ACC112 (cell line): ENCODE results near the gene FOXA2.

ENCODE experiments used
- H2AFZ ChIP-seq: fragments of 200-600 bp; sonication (generic); one replicate; pipeline ENCODE4 v1.6.0; 2017; ENCODE audit warnings: antibody characterized with exemption, low read length; ENCODE audit not compliant: unreplicated experiment
- H3K27ac ChIP-seq: fragments of 200-600 bp; sonication (generic); 2 replicates; pipeline ENCODE4 v1.5.1; 2014; ENCODE audit warnings: low read depth, mild to moderate bottlenecking, antibody characterized with exemption, low read length, moderate library complexity
- H3K27me3 ChIP-seq: fragments of 200-600 bp; sonication (generic); 2 replicates; pipeline ENCODE4 v1.6.1; 2014; ENCODE audit warnings: mild to moderate bottlenecking, antibody characterized with exemption, low read length, moderate library complexity, mixed read lengths; ENCODE audit not compliant: insufficient read depth
- H3K36me3 ChIP-seq: fragments of 200-600 bp; sonication (generic); 2 replicates; pipeline ENCODE4 v1.6.1; 2016; ENCODE audit warnings: mild to moderate bottlenecking, antibody characterized with exemption, low read length, moderate library complexity, mixed read lengths; ENCODE audit not compliant: insufficient read depth
- H3K4me1 ChIP-seq: fragments of 200-600 bp; sonication (generic); one replicate; pipeline ENCODE4 v1.6.1; 2016; ENCODE audit warnings: low read length, mixed read lengths; ENCODE audit not compliant: insufficient read depth, unreplicated experiment, control insufficient read depth
- H3K4me3 ChIP-seq: fragments of 200-600 bp; sonication (generic); 2 replicates; pipeline ENCODE4 v1.5.1; 2014; ENCODE audit warnings: mild to moderate bottlenecking, low read depth, low read length
- H3K79me2 ChIP-seq: fragments of 200-600 bp; sonication (generic); one replicate; pipeline ENCODE4 v1.6.0; 2016; ENCODE audit warnings: low read length; ENCODE audit not compliant: control insufficient read depth, unreplicated experiment, insufficient read depth

Gene FOXA2

GRCh38 chr20:22536141-22536828, 48.1 kb downstream of the FOXA2 start:
- no peaks in the 10 kb centered on the region for H3K27me3 ChIP-seq
- no peaks in the 10 kb centered on the region for H3K36me3 ChIP-seq
- no peak overlapping the region for H3K27ac ChIP-seq
- no peak overlapping the region for H2AFZ ChIP-seq
- no peaks in the 10 kb centered on the region for H3K4me1 ChIP-seq
- no peak overlapping the region for H3K4me3 ChIP-seq
- H3K79me2 ChIP-seq: no peaks in the 10 kb centered on the region

- H3K36me3 ChIP-seq: no peaks in the 10 kb centered on the region
- H2AFZ ChIP-seq: no peak overlapping the region
- no peaks in the 10 kb centered on the region for H3K27me3 ChIP-seq
- H3K27ac ChIP-seq: no peak overlapping the region
- no peaks in the 10 kb centered on the region for H3K79me2 ChIP-seq
- no peaks in the 10 kb centered on the region for H3K4me1 ChIP-seq
- no peak overlapping the region for H3K4me3 ChIP-seq
Observed at GRCh38 chr20:22535483-22535882, 48.9 kb downstream of the FOXA2 start.

GRCh38 chr20:22533823-22534751, 50.3 kb downstream of the FOXA2 start:
- no peak overlapping the region for H2AFZ ChIP-seq
- no peaks in the 10 kb centered on the region for H3K36me3 ChIP-seq
- H3K79me2 ChIP-seq: no peaks in the 10 kb centered on the region
- no peak overlapping the region for H3K4me3 ChIP-seq
- H3K4me1 ChIP-seq: no peaks in the 10 kb centered on the region
- H3K27ac ChIP-seq: no peak overlapping the region
- no peaks in the 10 kb centered on the region for H3K27me3 ChIP-seq

- Histone ChIP-seq H3K36me3 (no peaks in the 10 kb centered on the region), H3K4me1 (no peaks in the 10 kb centered on the region), H3K79me2 (no peaks in the 10 kb centered on the region), H3K27ac (no peak overlapping the region), H3K27me3 (no peaks in the 10 kb centered on the region), H2AFZ (no peak overlapping the region), H3K4me3 (no peak overlapping the region)
Observed at GRCh38 chr20:22532598-22532997, 51.8 kb downstream of the FOXA2 start.

GRCh38 chr20:22531756-22532155, 52.6 kb downstream of the FOXA2 start:
- Histone ChIP-seq H3K4me1 (no peaks in the 10 kb centered on the region), H3K27me3 (no peaks in the 10 kb centered on the region), H3K27ac (no peak overlapping the region), H2AFZ (no peak overlapping the region), H3K79me2 (no peaks in the 10 kb centered on the region), H3K36me3 (no peaks in the 10 kb centered on the region), H3K4me3 (no peak overlapping the region)

GRCh38 chr20:22531056-22531615, 53.2 kb downstream of the FOXA2 start:
- no peaks in the 10 kb centered on the region for H3K27me3 ChIP-seq
- no peak overlapping the region for H3K4me3 ChIP-seq
- H3K79me2 ChIP-seq: no peaks in the 10 kb centered on the region
- H2AFZ ChIP-seq: no peak overlapping the region
- H3K36me3 ChIP-seq: no peaks in the 10 kb centered on the region
- no peaks in the 10 kb centered on the region for H3K4me1 ChIP-seq
- H3K27ac ChIP-seq: no peak overlapping the region
